HG02610 (cell line): ENCODE results near the gene MACROH2A1.
A peak's percentile ranks its signal among the peaks of the same experiment; 100 is the strongest.

Experiments
- ATAC-seq: cut with Tn5 transposase; IDR thresholded peaks from one replicate; pipeline ENCODE4 v1.9.1; 2021; ENCODE audit warnings: mild to moderate bottlenecking, moderate library complexity; ENCODE audit not compliant: unreplicated experiment

MACROH2A1 gene

GRCh38 chr5:135357685-135358084 lies 41.3 kb downstream of the MACROH2A1 start:
- no peak for ATAC-seq

- no peak for ATAC-seq
These were observed 42.3 kb downstream of the MACROH2A1 start for GRCh38 chr5:135356522-135357318.

- no peak for ATAC-seq
These were observed 43.9 kb downstream of the MACROH2A1 start for GRCh38 chr5:135355169-135355568.

- ATAC-seq, result no peak
These were observed 44.9 kb downstream of the MACROH2A1 start for GRCh38 chr5:135353952-135354721.

GRCh38 chr5:135350536-135350935 lies 48.5 kb downstream of the MACROH2A1 start:
- ATAC-seq, result no peak

GRCh38 chr5:135349886-135350285 lies 49.1 kb downstream of the MACROH2A1 start:
- no peak for ATAC-seq

- no peak for ATAC-seq
These were observed 49.6 kb downstream of the MACROH2A1 start for GRCh38 chr5:135349451-135349850.

- no peak for ATAC-seq
These were observed 50.1 kb downstream of the MACROH2A1 start for GRCh38 chr5:135348918-135349317.

- no peak for ATAC-seq
These were observed 51.6 kb downstream of the MACROH2A1 start for GRCh38 chr5:135347392-135347791.

GRCh38 chr5:135345956-135346731 lies 52.9 kb downstream of the MACROH2A1 start:
- ATAC-seq, result no peak

- ATAC-seq, result no peak
These were observed 54.7 kb downstream of the MACROH2A1 start for GRCh38 chr5:135344349-135344748.

GRCh38 chr5:135343413-135343812 lies 55.6 kb downstream of the MACROH2A1 start:
- no peak for ATAC-seq

- ATAC-seq, result peak; percentile 42
These were observed 56.5 kb downstream of the MACROH2A1 start for GRCh38 chr5:135342551-135342875.

- no peak for ATAC-seq
These were observed 57.1 kb downstream of the MACROH2A1 start for GRCh38 chr5:135341696-135342550.

GRCh38 chr5:135341016-135341666 lies 57.9 kb downstream of the MACROH2A1 start:
- no peak for ATAC-seq

- no peak for ATAC-seq
These were observed 58.5 kb downstream of the MACROH2A1 start for GRCh38 chr5:135340568-135340967.

- ATAC-seq, result no peak
These were observed 59.4 kb downstream of the MACROH2A1 start for GRCh38 chr5:135339623-135340022.

- ATAC-seq, result no peak
These were observed 59.8 kb downstream of the MACROH2A1 start for GRCh38 chr5:135339189-135339588.

- ATAC-seq, result no peak
These were observed 62.0 kb downstream of the MACROH2A1 start for GRCh38 chr5:135337064-135337463.
